Measurements from ENCODE around the gene CYBB. TPM values are rescaled to one million over a fixed set of nuclear protein-coding genes. Genes with fewer than 3 reads are reported as not detected.
"Not testable (repeated sequence)": the region's sequence is repeated elsewhere in the genome, so short reads cannot be mapped to it uniquely, and the experiment has no call there.

CYBB gene
- total RNA-seq (2014; rRNA removed; shearing (Covaris generic); ENCODE audit: low replicate concordance): 0.20 TPM in 1 of 2 replicates, not detected in the other

DNA sequence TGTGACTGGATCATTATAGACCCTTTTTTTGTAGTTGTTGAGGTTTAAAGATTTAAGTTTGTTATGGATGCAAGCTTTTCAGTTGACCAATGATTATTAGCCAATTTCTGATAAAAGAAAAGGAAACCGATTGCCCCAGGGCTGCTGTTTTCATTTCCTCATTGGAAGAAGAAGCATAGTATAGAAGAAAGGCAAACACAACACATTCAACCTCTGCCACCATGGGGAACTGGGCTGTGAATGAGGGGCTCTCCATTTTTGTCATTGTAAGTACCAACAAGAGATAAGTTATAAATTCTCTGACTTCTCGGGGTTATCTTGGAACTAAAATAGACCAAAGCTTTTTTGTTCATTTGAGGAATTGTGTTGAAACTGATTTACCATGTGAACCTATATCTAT is at the start of gene CYBB:
TSS of gene CYBB (plus strand) at position 203 of the 400 bp plus-strand sequence. CDS start at position 222, 19 bp downstream.
- DNase-seq: no peak
- Histone ChIP-seq H3K9me3 (no peaks in the 10 kb centered on the region), H3K4me3 (no peak within 1 kb of the TSS)

DNA sequence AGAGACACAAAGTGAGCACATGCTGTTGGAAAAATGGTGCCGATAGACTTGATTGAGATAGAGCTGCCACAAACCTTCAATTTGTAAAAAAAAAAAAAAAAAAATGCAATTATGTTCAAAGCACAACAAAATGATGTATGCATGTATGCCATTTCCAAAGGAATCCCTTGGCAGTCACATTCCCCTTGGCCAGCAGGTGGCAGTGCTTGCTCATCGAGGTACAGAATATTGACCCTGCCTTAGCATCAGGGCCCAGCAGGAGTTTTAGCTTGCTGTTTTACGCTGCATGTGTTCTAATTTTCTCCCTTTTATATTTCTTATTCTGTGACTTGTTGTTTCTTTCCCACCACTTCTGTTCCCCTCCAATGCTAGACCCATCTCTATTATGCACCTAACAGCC is 34.5 kb upstream of the CYBB start:
- no peaks in the 10 kb centered on the region for H3K9me3 ChIP-seq
- peak; percentile 47 for DNase-seq
- H3K27me3 ChIP-seq: no peaks in the 10 kb centered on the region
- H3K36me3 ChIP-seq: no peaks in the 10 kb centered on the region
- H3K4me3 ChIP-seq: no peak overlapping the region

More for the DNA sequence above, at the start of gene CYBB:
- Histone ChIP-seq H3K27me3 (no peaks in the 10 kb centered on the region), H3K36me3 (no peaks in the 10 kb centered on the region)

- Histone ChIP-seq H3K27me3 (no peaks in the 10 kb centered on the region), H3K4me3 (no peak overlapping the region)
- no peak for DNase-seq
Measured at GRCh38 chrX:37745835-37746217, 34.0 kb upstream of the CYBB start.

DNA sequence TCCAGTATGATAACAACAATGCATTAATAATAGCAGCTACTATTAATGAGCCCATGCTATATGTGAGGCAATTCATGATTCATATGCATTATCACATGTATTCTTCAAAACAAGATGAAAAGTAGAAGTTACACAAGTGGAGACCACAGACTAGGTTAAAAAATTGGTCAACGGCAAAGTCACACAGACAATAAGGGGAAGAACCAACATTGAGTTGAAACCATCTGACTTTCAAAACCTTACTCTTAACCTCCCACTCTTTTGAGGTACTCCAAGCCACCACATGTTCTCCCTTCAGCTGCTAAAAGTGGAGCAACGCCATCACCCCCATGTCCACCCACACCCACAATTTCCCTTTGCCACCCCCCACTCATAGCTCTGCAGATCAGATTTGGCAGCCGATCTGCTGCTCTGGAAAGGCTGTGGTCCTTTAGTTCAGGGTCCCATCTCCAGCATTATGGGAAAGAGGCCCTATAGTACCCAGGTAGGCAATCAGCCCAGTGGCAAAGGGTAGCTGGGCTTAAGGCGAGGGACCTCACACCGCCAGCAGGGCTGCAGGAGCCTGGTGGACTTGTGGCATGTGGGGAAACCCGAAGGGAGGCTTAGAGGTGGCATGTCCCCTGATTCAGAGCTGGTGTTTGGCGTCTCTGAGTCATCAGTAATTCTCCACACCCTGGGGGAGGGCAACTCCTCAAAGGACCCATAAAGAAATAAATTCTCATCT is 33.5 kb upstream of the CYBB start:
- H3K27me3 ChIP-seq: no peaks in the 10 kb centered on the region
- DNase-seq: no peak
- H3K4me3 ChIP-seq: no peak overlapping the region
- H3K9me3 ChIP-seq: no peaks in the 10 kb centered on the region
- H3K36me3 ChIP-seq: no peaks in the 10 kb centered on the region

More at GRCh38 chrX:37745835-37746217, 34.0 kb upstream of the CYBB start:
- no peaks in the 10 kb centered on the region for H3K36me3 ChIP-seq
- no peaks in the 10 kb centered on the region for H3K9me3 ChIP-seq

GRCh38 chrX:37746951-37747350 is 32.9 kb upstream of the CYBB start:
- Histone ChIP-seq H3K36me3 (no peaks in the 10 kb centered on the region), H3K9me3 (no peaks in the 10 kb centered on the region), H3K4me3 (no peak overlapping the region), H3K27me3 (no peaks in the 10 kb centered on the region)
- no peak for DNase-seq

GRCh38 chrX:37752281-37752680 is 27.6 kb upstream of the CYBB start:
- DNase-seq: no peak
- Histone ChIP-seq H3K4me3 (no peak overlapping the region), H3K9me3 (no peaks in the 10 kb centered on the region), H3K27me3 (no peaks in the 10 kb centered on the region), H3K36me3 (no peaks in the 10 kb centered on the region)

GRCh38 chrX:37752936-37753335 is 26.9 kb upstream of the CYBB start:
- H3K27me3 ChIP-seq: no peaks in the 10 kb centered on the region
- no peak for DNase-seq
- H3K36me3 ChIP-seq: no peaks in the 10 kb centered on the region
- no peak overlapping the region for H3K4me3 ChIP-seq
- H3K9me3 ChIP-seq: no peaks in the 10 kb centered on the region

- no peaks in the 10 kb centered on the region for H3K36me3 ChIP-seq
- DNase-seq: no peak
Measured at GRCh38 chrX:37753384-37753783, 26.5 kb upstream of the CYBB start.

DNA sequence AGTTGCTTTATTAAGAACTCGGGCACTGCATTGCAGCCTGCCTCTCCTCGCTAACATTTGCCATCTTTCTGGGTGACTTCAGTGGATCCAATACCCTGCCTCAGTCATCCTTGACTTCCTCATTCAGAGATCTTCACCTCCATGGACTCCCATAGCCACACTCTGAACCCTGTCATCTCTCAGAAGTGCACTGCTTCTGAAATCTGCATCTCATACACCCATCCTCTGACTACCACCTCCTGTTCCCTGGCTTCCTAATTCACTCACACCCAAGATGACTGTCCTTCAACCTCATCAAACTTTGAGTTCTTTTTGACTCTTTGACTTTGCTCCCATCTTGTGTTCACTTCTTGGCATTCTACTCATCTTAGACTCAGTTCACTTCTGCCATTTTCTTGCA is 25.3 kb upstream of the CYBB start:
- Histone ChIP-seq H3K36me3 (no peaks in the 10 kb centered on the region), H3K9me3 (no peaks in the 10 kb centered on the region), H3K27me3 (no peaks in the 10 kb centered on the region), H3K4me3 (no peak overlapping the region)
- no peak for DNase-seq

More at GRCh38 chrX:37753384-37753783, 26.5 kb upstream of the CYBB start:
- H3K4me3 ChIP-seq: no peak overlapping the region
- no peaks in the 10 kb centered on the region for H3K27me3 ChIP-seq
- H3K9me3 ChIP-seq: no peaks in the 10 kb centered on the region

DNA sequence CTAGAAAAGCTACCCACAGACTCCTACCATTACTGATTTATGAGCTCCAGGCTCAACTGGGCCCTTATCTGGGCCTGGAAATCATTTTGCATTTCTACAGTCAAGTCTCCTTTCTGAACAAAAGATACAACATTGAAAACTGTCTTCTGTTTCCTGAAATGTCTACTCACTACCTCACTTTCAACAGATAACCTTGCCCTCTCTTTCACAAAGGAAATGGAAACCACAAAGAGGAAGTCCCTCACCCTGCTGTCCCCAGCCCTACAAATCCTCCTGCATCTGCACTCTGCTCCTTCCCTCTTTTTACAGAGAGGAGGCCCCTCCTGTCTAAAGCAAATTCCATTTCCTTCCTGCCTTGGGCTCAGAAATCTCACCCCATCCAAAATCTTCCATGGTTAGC is 24.8 kb upstream of the CYBB start:
- no peaks in the 10 kb centered on the region for H3K9me3 ChIP-seq
- H3K27me3 ChIP-seq: no peaks in the 10 kb centered on the region
- H3K4me3 ChIP-seq: no peak overlapping the region
- DNase-seq: no peak
- H3K36me3 ChIP-seq: no peaks in the 10 kb centered on the region

GRCh38 chrX:37757082-37757481 is 22.8 kb upstream of the CYBB start:
- no peaks in the 10 kb centered on the region for H3K36me3 ChIP-seq
- no peak for DNase-seq
- H3K27me3 ChIP-seq: no peaks in the 10 kb centered on the region
- H3K4me3 ChIP-seq: no peak overlapping the region
- no peaks in the 10 kb centered on the region for H3K9me3 ChIP-seq

- no peak for DNase-seq
- Histone ChIP-seq H3K9me3 (no peaks in the 10 kb centered on the region), H3K36me3 (no peaks in the 10 kb centered on the region), H3K4me3 (no peak overlapping the region), H3K27me3 (no peaks in the 10 kb centered on the region)
Measured at GRCh38 chrX:37759351-37759750, 20.5 kb upstream of the CYBB start.

GRCh38 chrX:37759878-37760418 is 19.9 kb upstream of the CYBB start:
- no peaks in the 10 kb centered on the region for H3K36me3 ChIP-seq
- H3K9me3 ChIP-seq: no peaks in the 10 kb centered on the region
- no peak overlapping the region for H3K4me3 ChIP-seq
- no peaks in the 10 kb centered on the region for H3K27me3 ChIP-seq
- no peak for DNase-seq

GRCh38 chrX:37763400-37763799 is 16.5 kb upstream of the CYBB start:
- Histone ChIP-seq H3K4me3 (no peak overlapping the region), H3K9me3 (no peaks in the 10 kb centered on the region), H3K27me3 (no peaks in the 10 kb centered on the region), H3K36me3 (no peaks in the 10 kb centered on the region)
- no peak for DNase-seq

DNA sequence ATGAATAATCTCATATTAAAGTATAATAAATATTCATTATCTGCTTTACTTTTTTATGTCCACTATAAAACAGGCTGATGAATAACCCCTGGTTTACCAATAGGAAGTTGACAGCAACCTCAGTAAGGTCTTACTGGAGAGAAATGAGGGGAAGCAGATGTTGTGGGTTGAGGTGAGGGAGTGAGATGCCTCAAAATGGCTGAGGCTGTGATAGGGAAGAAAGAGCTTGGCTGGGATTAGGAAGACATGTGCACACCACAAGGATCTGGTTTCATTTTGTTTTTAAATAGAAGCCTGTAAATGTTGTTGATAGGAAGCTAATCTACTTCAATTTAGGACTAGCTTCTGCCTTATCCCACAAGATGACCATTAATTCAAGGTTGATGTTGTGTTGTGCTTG is 14.4 kb upstream of the CYBB start:
- H3K9me3 ChIP-seq: no peaks in the 10 kb centered on the region
- H3K27me3 ChIP-seq: no peaks in the 10 kb centered on the region
- H3K36me3 ChIP-seq: no peaks in the 10 kb centered on the region
- H3K4me3 ChIP-seq: no peak overlapping the region
- DNase-seq: no peak

GRCh38 chrX:37767430-37767829 is 12.4 kb upstream of the CYBB start:
- no peak overlapping the region for H3K4me3 ChIP-seq
- H3K9me3 ChIP-seq: no peaks in the 10 kb centered on the region
- H3K27me3 ChIP-seq: no peaks in the 10 kb centered on the region
- H3K36me3 ChIP-seq: no peaks in the 10 kb centered on the region
- DNase-seq: no peak

DNA sequence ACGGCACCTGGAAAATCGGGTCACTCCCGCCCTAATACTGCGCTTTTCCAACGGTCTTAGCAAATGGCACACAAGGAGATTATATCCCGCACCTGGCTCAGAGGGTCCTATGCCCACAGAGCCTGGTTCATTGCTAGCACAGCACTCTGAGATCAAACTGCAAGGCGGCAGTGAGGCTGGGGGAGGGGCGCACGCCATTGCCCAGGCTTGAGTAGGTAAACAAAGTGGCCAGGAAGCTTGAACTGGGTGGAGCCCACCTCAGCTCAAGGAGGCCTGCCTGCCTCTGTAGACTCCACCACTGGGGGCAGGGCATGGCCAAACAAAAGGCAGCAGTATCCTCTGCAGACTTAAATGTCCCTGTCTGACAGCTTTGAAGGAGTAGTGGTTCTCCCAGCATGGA is 11.0 kb upstream of the CYBB start:
- not testable (repeated sequence) for DNase-seq, H3K36me3 ChIP-seq, H3K9me3 ChIP-seq, H3K4me3 ChIP-seq, H3K27me3 ChIP-seq

GRCh38 chrX:37776283-37776986 is 3.4 kb upstream of the CYBB start:
- no peaks in the 10 kb centered on the region for H3K9me3 ChIP-seq
- H3K27me3 ChIP-seq: no peaks in the 10 kb centered on the region
- no peak for DNase-seq
- H3K4me3 ChIP-seq: no peak overlapping the region
- H3K36me3 ChIP-seq: no peaks in the 10 kb centered on the region
